ENCODE measurements around the gene CMIP.

DNA sequence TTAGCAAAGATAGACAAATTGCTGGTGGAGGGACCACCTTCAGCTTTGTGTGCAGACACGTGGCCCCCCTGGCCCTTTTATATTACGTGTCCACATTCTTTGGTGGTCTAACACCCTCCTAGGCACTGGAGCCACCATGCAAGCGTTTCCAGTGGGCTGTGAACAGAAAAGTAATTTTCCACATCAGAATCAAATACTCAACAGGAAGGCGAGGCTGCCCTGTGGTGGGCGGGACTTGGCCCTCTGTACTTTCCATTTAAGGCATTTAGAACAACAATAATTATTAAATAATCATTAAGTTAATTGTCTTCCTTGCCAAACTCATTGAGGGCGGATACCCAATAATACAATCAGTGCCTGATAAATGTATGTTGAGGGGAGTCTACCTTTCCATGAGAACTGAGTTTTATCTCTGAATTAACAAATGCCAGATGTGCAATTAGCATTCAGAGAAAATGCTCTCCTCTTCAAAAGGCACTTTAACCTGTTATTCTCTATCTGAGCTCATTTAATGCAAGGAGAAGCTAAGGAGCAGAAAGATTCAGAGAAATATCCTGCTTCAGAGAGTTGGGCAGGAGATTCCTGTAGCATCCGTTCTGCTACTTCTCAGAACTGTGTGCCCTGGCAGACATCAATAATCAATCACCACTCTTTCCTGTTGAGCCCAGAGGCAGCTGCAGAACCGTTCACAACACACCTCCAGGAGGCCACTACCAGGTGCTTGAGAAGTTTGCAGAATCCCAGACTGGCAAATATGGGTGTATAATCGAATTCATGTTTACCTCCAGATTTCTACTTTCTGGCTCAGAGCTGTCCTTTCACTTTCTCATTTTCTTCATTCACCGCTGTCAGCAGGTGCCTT is 109.4 kb downstream of the CMIP start:
- TF ChIP-seq, protein P1, sequence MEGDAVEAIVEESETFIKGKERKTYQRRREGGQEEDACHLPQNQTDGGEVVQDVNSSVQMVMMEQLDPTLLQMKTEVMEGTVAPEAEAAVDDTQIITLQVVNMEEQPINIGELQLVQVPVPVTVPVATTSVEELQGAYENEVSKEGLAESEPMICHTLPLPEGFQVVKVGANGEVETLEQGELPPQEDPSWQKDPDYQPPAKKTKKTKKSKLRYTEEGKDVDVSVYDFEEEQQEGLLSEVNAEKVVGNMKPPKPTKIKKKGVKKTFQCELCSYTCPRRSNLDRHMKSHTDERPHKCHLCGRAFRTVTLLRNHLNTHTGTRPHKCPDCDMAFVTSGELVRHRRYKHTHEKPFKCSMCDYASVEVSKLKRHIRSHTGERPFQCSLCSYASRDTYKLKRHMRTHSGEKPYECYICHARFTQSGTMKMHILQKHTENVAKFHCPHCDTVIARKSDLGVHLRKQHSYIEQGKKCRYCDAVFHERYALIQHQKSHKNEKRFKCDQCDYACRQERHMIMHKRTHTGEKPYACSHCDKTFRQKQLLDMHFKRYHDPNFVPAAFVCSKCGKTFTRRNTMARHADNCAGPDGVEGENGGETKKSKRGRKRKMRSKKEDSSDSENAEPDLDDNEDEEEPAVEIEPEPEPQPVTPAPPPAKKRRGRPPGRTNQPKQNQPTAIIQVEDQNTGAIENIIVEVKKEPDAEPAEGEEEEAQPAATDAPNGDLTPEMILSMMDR (IDR thresholded peaks at IDR 0.05) = no peak
- no peak for TF ChIP-seq POLR2A (IDR thresholded peaks at IDR 0.05)

Data from esophagus squamous epithelium (tissue), 4 donors.